NCI-H345 treated with DMSO at 0.1 percent for 48 hours (cell line): ENCODE data around the gene TBL1Y.
"Not testable (repeated sequence)": the region's sequence is repeated elsewhere in the genome, so short reads cannot be mapped to it uniquely, and the experiment has no call there.

ENCODE experiments used
- DNase-seq: peaks from one replicate; lab custom pipeline; 2025; ENCODE audit not compliant: unreplicated experiment; lab: John Stamatoyannopoulos, UW

TBL1Y gene

GRCh38 chrY:7078725-7079124 lies 168.2 kb downstream of the TBL1Y start:
- DNase-seq: no peak

GRCh38 chrY:7080548-7080947 lies 170.1 kb downstream of the TBL1Y start:
- not testable (repeated sequence) for DNase-seq

- no peak for DNase-seq
These were observed 175.1 kb downstream of the TBL1Y start for GRCh38 chrY:7085606-7086005.

- no peak for DNase-seq
These were observed 182.3 kb downstream of the TBL1Y start for GRCh38 chrY:7092836-7093235.

- DNase-seq: no peak
These were observed 183.9 kb downstream of the TBL1Y start for GRCh38 chrY:7094365-7094764.

GRCh38 chrY:7097021-7097420 lies 186.5 kb downstream of the TBL1Y start:
- no peak for DNase-seq

- DNase-seq: no peak
These were observed 189.2 kb downstream of the TBL1Y start for GRCh38 chrY:7099742-7100141.

GRCh38 chrY:7102680-7103079 lies 192.2 kb downstream of the TBL1Y start:
- no peak for DNase-seq

GRCh38 chrY:7107179-7107578 lies 196.7 kb downstream of the TBL1Y start:
- no peak for DNase-seq

GRCh38 chrY:7110086-7110485 lies 199.6 kb downstream of the TBL1Y start:
- DNase-seq: no peak

GRCh38 chrY:7115871-7116270 lies 205.4 kb downstream of the TBL1Y start:
- no peak for DNase-seq

- no peak for DNase-seq
These were observed 211.7 kb downstream of the TBL1Y start for GRCh38 chrY:7122202-7122601.

- DNase-seq: no peak
These were observed 214.9 kb downstream of the TBL1Y start for GRCh38 chrY:7125136-7126056.

GRCh38 chrY:7128211-7128610 lies 217.7 kb downstream of the TBL1Y start:
- DNase-seq: no peak
